Prostate gland (tissue), 2 donors: ENCODE results near the gene GRIK2.

ENCODE experiments used
- CTCF ChIP-seq, 4 experiments: fragments of 200-600 bp in 2 of 4; fragments of 450-650 bp in 2 of 4; sonication (generic) in 2 of 4; IDR thresholded peaks; 1 replicate in 3 of 4; 2 replicates in 1 of 4; pipeline ENCODE4 v1.5.1; 2016 to 2019; ENCODE audit warnings: antibody characterized with exemption in 4 of 4, mild to moderate bottlenecking in 2 of 4, moderate library complexity in 2 of 4
- POLR2A ChIP-seq: fragments of 450-650 bp; IDR thresholded peaks from one replicate; pipeline ENCODE4 v1.6.1; 2016; ENCODE audit warnings: antibody characterized with exemption, mild to moderate bottlenecking

DNA sequence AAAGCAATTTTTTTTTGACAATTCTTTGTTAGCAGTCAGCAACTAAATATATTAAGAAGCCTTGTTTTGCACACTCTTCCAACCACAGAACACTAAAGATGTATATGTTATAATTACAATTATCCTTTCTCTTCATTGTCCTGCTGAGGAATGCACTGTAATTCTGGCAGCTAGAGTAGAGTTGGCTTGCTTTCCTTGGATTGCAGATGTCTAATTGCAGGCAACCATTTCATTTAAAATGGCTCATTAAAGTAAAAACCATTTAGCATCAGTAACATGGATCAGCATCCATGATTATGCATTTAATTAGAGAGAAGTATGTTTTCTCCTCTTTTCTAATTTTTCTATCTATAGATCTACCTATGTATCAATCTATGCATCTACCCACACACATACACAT, 335.4 kb downstream of the GRIK2 start:
- TF ChIP-seq POLR2A: no peak
- TF ChIP-seq CTCF (IDR thresholded peaks at IDR 0.05): no peak
